Testis (tissue), 2 donors: Measurements from ENCODE around the gene PCNT.

Experiments used
- CTCF ChIP-seq, 3 experiments: fragments of 450-650 bp in 2 of 3; fragments of 200-600 bp in 1 of 3; sonication (generic) in 1 of 3; IDR thresholded peaks; one replicate each; pipeline ENCODE4 v1.5.1; 2016 to 2019; ENCODE audit warnings: antibody characterized with exemption in 3 of 3, mild to moderate bottlenecking in 2 of 3, moderate library complexity in 1 of 3
- POLR2A ChIP-seq: fragments of 450-650 bp; IDR thresholded peaks from one replicate; pipeline ENCODE4 v1.6.1; 2017; ENCODE audit warnings: antibody characterized with exemption, mild to moderate bottlenecking, moderate library complexity

GRCh38 chr21:46327711-46328110 is 3.8 kb downstream of the PCNT start:
- TF ChIP-seq CTCF (IDR thresholded peaks at IDR 0.05) (no peak), POLR2A (no peak)
